HG03575 (cell line): ENCODE data around the gene ADAM15.

ENCODE experiments used
- ATAC-seq: cut with Tn5 transposase; IDR thresholded peaks from one replicate; pipeline ENCODE4 v1.9.1; 2021; ENCODE audit not compliant: unreplicated experiment, insufficient number of reproducible peaks, low FRiP score; ENCODE audit errors: extremely low read depth

ADAM15 gene

DNA sequence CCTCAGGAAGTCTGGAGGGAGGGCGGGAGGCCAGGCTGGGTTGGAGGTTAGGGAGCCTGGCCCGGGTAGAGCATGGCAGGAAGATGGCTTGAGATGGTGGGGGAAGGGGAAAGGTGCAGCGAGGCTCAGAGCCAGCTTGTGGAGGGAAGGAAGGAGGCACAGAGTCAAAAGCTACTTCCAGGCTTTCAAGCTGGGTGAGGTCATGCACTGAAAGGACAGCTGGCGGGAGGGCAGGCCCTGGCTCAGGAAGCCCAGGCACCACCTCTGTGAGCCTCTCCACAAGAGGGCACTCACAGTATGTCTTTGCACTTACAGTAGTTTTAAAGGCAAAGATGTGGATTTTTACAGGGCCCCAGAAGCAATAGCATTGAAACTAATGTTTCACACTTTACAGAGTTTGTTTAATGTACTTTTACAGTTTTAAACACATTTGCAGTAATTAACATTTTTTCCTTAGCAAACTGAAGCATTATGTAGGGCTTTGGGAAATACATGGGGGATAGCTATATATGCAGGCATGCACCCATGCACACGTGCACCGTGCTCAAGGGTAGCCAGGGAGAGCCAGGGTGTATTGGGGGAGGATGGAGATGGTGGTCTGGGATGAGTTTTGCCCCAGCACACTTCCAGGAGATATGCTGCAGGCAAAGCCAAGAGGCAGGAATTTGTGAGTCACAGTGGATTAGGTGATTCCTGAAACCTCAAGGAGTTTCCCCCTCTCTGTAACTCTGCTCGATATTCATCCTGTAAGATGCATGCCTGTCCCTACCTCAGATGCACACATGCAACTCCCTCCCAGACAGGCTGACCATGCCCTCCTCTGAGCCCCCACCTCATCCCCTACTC, 6.1 kb upstream of the ADAM15 start:
- ATAC-seq, result no peak

DNA sequence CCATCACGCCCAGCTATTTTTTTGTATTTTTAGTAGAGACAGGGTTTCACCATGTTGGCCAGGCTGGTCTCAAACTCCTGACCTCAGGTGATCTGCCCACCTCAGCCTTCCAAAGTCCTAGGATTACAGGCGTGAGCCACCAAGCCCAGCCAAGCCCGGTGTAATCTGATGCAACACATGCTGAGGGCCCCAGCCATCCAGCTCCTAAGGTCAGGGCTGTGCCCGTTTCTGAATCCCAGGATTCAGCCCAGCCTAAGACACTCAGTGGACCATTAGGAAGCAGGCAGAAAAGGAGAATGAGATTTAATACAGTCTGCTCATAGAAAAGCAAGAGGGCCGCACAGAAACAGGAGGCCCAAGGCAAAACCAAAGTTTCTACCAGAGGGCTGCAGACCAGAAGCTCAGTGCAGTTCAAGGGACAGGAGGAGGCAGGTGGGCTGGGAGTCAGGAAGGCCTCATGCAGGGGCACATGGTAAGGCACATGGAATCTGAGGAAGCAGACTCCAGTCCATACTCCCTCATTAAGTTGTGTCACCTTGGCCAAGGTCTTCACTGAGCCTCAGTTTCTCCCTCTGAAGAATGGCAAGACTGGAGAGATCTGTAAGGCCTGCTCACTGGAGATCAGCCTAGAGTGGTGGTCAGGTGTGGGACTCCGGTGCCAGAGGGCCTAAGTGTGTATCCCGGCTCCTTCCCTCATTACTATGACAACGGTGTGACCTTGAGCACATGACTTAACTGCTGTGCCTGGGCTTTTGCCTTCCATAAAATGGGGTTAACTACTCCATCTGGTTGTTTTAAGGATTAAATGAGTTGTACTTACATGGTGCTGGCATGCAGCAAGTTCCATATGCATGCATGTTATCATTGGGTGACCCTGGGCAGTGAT, 2.4 kb upstream of the ADAM15 start:
- ATAC-seq, result no peak

DNA sequence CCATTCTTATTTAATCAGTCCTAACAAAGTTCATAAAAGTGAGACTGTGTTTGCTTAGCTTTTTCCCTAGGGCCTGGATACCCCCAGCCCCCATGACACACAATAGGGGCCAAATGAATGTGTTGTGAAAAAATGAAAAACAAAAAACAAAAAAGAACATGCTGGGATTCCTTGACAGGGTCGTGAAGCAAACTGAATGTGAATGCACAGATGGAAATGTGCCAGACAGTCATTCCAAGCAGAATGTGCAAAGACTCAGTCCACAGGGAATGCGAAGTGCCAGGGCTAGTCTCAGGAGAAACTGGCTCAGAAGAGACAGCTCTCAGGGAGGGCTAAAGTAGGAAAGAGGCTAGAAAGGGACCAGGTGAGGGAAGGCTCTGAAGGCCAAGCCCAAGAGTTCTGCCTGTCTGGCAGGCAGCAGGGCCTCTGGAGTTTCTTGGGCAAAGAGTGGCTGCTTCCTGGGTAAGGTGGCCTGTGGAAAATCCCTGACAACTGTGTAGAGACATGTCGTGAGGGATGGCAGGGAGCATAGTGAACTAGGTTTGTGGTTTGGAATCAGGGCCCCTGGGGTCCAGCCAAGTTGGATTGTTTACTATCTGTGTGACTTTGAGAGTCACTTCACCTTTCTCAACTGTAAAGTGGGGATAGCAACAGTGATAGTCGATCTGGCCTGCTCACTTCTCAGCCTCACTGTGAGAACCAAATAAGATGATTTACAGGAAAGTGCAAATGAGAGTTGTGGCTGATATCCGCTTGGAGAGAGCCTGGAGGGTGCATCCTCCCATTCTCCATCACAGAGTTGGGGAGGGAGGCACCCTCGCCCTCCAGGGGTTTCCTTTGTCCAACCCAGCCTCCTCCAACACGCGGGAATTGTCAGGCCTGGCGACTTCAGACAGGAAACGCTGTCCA, 1.2 kb upstream of the ADAM15 start:
- no peak for ATAC-seq

DNA sequence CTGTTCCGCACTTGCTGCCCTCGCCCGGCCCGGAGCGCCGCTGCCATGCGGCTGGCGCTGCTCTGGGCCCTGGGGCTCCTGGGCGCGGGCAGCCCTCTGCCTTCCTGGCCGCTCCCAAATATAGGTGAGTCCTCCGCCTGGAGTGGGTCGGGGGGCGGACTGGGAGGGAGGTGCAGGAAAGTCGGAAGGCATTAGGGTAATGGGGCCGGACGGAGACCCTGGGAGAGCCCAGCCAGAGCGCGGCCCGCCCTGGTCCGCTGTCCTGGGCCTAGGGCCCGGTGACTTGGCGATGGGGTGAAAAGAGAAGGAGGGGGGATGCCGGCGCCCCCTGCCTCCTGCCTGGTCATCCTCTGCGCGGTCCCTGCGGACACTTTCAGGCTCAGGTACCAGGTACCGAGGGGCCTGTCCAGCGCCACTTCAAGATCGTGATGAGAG, 243 bp downstream of the ADAM15 start:
- ATAC-seq, result no peak

DNA sequence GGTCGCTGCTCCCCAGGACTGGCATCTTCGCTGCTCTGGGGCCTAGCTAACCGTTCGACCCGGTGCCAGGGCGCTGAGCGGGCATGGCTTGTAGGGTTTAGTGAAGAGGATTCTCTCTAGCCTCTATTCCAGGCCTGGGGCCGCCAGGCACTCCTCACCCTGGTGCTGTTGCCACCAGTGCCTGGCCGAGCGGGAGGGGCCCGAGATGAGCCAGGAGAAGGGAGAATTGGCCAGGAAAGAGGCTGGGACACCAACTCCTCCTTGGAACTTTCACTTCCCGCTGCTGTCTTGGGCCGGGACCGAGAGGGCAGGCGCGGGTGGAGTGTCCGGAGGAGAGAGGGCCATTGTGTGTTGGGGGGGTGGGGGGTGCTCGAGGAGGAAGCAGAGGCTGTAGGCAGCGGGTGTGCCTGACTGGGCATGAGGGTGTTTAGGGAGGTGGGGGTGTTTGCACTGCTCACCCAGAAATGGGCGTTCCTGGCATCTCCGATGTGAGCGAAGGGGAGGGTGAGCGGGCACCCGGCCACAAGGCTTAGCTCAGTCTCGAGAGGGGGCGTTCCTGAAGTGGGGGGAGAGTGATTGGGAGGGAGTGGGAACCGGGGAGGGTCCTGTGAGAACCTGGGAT, 772 bp downstream of the ADAM15 start:
- no peak for ATAC-seq

DNA sequence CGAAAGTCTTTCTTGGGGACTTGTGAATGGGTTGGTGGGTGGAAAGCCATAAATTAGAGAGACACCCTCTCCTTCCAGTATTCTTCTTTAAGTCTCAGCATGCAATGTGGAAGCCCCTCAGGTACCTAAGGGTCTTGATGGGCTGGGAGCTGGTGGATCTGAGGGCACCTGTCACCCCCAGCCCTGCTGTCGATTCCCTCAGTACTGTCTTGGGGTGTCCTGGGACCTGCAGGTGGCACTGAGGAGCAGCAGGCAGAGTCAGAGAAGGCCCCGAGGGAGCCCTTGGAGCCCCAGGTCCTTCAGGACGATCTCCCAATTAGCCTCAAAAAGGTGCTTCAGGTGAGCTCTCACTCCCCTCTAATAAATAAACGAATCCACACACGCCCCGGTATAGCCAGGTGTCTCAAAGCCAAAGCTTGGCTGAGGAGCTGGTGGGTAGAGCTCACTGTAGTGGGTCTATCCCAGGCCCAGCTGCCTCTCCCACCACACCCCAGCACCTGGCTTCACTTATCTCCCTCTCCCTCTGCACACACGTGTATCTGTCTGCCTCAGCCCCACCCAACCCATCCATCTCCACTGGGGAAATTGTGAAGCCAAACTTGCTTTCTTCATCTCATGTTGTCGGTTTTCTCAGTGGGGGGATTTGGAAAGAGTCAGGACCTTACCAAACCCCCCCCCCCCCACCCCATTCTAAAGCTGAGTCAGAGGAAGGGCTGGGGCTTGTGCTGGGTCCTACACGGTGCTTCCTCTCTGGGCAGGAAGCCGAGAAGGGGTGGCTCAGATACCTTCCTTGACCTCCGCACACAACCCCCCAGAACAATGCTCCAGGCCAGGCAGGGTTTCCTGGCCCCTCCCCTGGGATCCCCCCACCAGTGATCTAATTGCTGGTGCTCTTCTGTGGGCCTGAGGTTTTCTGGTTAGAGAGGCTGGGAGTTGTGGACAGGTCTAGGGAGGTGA, 1.6 kb downstream of the ADAM15 start:
- no peak for ATAC-seq

DNA sequence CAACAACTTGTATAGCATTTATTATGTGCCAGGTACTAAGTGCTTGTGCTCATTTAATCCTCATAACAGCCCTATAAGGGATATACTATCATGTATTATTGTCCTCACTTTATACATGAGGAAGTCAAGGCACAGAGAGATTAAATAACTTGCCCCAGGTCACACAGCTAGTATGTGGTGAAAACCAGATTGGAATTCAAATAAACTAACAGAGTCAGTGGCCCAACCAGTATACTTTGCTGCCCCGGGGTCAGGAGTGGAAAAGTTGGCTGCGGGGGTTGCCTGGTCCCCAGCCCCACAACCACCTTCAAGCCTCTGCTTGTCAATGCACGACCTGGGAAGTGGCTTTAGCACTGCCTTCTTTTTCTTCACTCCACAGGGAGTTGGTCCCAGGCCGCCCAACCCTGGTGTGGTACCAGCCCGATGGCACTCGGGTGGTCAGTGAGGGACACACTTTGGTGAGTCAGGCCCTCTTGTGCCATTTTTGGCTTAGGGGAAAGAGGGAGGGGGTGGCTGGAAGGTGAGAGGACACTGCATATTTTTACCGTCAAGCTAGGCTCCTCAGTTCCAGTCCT, 2.5 kb downstream of the ADAM15 start:
- ATAC-seq, result no peak

DNA sequence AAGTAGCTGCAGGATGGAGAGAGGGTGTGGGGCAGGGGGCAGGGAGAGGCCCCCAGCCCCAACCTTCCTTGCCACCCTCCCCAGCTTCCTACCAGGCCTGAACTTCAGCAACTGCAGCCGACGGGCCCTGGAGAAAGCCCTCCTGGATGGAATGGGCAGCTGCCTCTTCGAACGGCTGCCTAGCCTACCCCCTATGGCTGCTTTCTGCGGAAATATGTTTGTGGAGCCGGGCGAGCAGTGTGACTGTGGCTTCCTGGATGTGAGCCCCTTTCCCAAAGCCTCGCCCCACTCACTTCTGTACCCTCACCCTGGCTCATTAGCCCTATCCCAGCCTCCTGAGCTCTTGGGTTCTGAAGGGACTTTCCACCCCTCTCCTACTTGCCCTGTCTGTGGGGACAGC, 6.0 kb downstream of the ADAM15 start:
- ATAC-seq, result no peak

DNA sequence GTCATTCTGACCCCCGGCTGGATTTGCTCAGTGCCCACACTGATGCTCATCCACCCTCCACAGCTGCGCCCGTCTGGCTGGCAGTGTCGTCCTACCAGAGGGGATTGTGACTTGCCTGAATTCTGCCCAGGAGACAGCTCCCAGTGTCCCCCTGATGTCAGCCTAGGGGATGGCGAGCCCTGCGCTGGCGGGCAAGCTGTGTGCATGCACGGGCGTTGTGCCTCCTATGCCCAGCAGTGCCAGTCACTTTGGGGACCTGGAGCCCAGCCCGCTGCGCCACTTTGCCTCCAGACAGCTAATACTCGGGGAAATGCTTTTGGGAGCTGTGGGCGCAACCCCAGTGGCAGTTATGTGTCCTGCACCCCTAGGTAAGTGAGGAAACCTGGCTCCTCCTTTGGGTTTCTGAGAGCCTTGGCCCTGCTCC, 6.7 kb downstream of the ADAM15 start:
- ATAC-seq, result no peak

DNA sequence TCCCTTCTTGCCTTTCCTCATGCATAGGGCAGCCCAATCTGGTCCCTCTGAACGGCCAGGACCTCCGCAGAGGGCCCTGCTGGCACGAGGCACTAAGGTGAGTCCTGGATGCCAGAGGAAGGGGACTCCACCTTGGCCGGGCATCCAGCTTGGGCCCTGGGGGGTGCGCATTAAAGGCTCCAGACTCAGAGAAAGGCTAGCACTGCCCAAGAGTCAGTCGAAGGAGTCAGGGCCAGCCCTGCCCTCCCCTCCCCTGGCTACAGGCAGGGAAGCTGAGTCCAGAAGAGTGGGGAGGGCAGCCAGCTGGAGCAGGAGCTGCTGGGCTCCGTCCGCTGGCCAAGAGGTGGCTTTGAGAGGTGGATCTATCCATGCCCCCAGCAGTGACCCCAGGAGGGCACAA, 9.6 kb downstream of the ADAM15 start:
- ATAC-seq, result no peak

DNA sequence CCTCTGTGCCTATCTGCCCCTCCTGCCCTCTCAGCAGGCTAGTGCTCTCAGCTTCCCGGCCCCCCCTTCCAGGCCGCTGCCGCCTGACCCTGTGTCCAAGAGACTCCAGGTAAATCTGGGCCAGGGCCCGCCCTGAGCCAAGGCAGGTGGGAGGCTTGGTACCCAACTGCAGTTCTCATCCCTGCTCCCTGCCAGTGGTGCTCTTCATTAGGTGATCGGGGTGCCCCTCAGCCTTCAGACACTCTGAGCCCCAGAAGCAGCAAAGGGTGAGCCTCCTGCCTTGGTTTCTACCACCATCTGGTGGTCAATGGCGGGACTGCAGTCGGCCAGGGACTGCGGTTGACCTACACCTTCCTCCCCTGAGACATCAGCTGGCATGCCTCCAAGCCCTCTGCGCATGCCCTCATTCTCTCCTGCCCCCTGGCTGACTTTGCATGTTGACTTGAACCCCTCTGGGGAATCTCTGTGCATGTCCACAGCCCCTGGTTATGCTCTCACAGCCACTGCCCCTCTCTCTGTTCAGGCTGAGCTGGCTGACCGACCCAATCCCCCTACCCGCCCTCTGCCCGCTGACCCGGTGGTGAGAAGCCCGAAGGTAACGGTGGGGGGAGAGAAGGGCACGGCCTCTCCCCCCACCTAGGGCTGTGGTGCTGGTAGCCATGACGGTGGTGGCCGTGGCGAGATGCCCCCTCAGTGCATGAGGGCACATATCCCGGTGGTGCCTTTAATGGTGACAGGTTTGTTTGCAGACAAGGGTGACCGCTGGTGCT, 10.4 kb downstream of the ADAM15 start:
- ATAC-seq, result no peak

DNA sequence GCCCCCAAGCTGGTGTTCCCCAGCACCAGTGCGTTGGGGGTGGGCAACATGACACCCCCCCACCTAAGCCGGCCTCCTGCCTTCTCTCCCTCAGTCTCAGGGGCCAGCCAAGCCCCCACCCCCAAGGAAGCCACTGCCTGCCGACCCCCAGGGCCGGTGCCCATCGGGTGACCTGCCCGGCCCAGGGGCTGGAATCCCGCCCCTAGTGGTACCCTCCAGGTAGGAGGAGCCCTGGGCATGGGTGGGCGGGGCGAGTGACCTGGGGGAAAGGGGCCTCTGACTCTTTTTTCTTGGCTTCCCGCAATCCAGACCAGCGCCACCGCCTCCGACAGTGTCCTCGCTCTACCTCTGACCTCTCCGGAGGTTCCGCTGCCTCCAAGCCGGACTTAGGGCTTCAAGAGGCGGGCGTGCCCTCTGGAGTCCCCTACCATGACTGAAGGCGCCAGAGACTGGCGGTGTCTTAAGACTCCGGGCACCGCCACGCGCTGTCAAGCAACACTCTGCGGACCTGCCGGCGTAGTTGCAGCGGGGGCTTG, 11.1 kb downstream of the ADAM15 start:
- ATAC-seq, result no peak

DNA sequence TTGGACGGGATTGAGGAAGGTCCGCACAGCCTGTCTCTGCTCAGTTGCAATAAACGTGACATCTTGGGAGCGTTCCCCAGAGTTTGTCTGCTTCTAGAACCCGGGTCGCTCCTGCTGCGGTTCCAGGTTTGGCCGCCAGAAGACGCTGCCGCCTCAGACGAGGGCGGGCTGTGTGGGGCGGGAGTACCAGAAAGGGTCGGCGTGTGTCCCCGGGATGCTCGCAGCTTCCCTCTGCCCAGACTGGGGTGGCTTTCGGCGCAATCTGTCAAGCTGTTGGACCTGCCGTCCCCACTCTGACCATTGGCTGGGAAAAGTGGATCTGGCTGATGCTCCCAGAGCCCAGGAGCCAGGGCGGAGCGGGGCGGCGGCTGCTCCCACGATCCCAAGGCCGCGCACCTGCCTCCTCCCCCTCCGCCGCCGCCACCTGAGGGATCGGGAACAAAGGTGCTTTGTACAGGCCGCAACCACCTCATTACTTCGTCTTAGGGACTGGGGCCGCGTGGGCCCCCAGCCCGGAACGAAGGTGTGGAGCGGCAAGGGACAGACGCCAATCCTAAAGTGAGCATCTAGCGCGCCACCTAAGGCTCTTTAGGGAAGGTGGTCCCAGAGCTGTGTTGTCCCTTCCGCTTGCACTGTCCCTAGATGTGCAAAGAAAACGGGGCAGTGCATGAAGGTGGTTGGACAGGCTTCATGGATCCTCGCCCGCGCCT, 11.7 kb downstream of the ADAM15 start:
- no peak for ATAC-seq

DNA sequence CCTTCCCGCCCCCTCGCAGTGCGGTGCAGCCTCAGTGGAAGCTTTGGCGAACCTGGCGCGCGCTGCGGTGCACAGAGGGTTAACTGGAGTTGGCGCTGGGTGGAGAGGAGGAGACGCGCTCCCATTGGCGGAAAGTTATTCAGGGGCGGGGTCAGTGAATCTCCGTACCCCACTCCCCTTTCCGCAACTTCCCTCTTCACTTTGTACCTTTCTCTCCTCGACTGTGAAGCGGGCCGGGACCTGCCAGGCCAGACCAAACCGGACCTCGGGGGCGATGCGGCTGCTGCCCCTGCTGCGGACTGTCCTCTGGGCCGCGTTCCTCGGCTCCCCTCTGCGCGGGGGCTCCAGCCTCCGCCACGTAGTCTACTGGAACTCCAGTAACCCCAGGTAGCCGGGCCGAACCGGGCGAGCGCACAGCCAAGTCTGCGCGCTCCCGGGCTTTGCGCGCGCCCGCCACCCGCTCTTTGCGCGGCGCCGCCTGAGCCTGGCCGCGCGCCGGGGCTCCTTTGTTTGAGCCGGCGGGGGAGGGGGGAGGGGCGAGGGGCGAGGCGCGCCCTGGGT, 12.5 kb downstream of the ADAM15 start, which contains the start of gene EFNA4:
Gene EFNA4 (plus strand): TSS at position 191 of the 561 bp plus-strand sequence. CDS start 84 bp downstream, at position 275.
- ATAC-seq, result no peak

DNA sequence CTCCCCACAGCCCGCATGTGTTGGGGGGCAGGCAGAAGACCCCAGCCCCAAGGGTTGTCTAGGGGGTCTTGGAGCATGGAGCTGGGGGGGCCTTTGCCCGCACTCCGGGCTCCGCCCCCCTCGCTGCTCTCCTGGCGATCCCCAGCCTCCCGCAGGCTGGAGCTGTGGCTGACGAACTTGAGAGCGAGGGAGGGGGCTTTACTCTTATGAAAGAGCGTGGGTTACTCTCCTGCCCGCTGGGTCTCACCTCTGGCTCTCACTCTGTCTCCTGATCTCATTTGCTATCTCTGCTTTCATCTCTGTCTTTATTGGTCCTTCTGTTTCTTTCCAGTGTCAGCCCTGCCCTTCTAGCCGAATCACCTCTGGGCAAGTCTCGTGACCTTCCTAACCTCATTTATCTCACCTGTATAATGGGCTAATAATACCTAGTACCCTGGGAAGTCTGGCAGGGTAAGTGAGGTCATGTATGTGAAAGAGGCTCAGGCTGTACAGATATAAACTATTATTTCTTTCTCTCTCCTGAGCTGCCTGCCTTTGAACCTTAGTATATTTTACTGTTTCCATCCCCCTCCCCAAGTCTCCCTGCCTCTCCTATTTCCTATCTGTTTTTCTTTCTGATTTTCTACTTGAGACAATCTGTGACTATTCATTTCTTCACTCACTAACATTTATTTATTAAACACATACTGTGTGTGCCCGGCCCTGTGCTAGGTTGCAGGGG, 13.2 kb downstream of the ADAM15 start:
- ATAC-seq, result no peak
